Prostate gland (tissue), 2 donors: Measurements from ENCODE around the gene CTXND1. TPM values are rescaled to one million over a fixed set of nuclear protein-coding genes. Genes with fewer than 3 reads are reported as not detected.

ENCODE experiments used
- DNase-seq: peaks from one replicate; pipeline ENCODE4 v3.0.0-alpha.2; 2019; ENCODE audit warnings: low spot score
- H3K27ac ChIP-seq, 2 donors: fragments of 200-600 bp; sonication (generic); 2 replicates each; pipeline ENCODE4 v1.5.1; 2017 to 2019
- H3K27me3 ChIP-seq: fragments of 200-600 bp; sonication (generic); replicated peaks from 2 replicates; pipeline ENCODE4 v1.5.1; 2019; ENCODE audit not compliant: insufficient read depth
- H3K36me3 ChIP-seq, 2 donors: fragments of 200-600 bp; sonication (generic); 1 replicate in 1 of 2; 2 replicates in 1 of 2; pipeline versions ENCODE4 v1.5.1 to v1.8.1; 2017 to 2019
- H3K4me1 ChIP-seq: fragments of 200-600 bp; sonication (generic); replicated peaks from 2 replicates; pipeline ENCODE4 v1.5.1; 2019
- H3K4me3 ChIP-seq, 2 donors: fragments of 200-600 bp; sonication (generic); 2 replicates each; pipeline ENCODE4 v1.5.1; 2017 to 2019
- H3K9me3 ChIP-seq: fragments of 200-600 bp; sonication (generic); 2 replicates; pipeline ENCODE4 v1.5.1; 2017
- CTCF ChIP-seq, 4 experiments: fragments of 200-600 bp in 2 of 4; fragments of 450-650 bp in 2 of 4; sonication (generic) in 2 of 4; IDR thresholded peaks; 1 replicate in 3 of 4; 2 replicates in 1 of 4; pipeline ENCODE4 v1.5.1; 2016 to 2019; ENCODE audit warnings: antibody characterized with exemption in 4 of 4, mild to moderate bottlenecking in 2 of 4, moderate library complexity in 2 of 4
- POLR2A ChIP-seq: fragments of 450-650 bp; IDR thresholded peaks from one replicate; pipeline ENCODE4 v1.6.1; 2016; ENCODE audit warnings: antibody characterized with exemption, mild to moderate bottlenecking
- POLR2AphosphoS5 ChIP-seq: sonication (generic); formaldehyde crosslinking; IDR thresholded peaks from one replicate; pipeline ENCODE4 v1.6.1; 2017; ENCODE audit warnings: antibody characterized with exemption
- WGBS: methylation state at CpG from one replicate; pipeline ENCODE4 v1.1.5; 2018; 5-methylcytosine and 5-hydroxymethylcytosine counted together
- intact Hi-C: fragments of 100-400 bp; cut with DNase I; formaldehyde crosslinking; loops from one replicate; pipeline ENCODE4 v1.14.2; 2022
- total RNA-seq, 2 donors: library from RNA; depleted of rRNA; stranded (reverse); fragments of >200 nt; gene quantifications; one replicate each; pipeline ENCODE4 v1.1.0, GENCODE V29; 2016

The CTXND1 gene
- total RNA-seq, 2 donors from 2014 or later: 0.96 TPM; not detected in 1

GRCh38 chr15:80191897-80192595 is 60.0 kb downstream of the CTXND1 start:
- Histone ChIP-seq H3K4me3 (no peak overlapping the region), H3K27ac (no peak overlapping the region), H3K27me3 (no peaks in the 10 kb centered on the region), H3K36me3 (no peaks in the 10 kb centered on the region), H3K9me3 (no peaks in the 10 kb centered on the region), H3K4me1 (no peaks in the 10 kb centered on the region)
- TF ChIP-seq CTCF (IDR thresholded peaks at IDR 0.05): no peak
- no peak for TF ChIP-seq POLR2A
- no peak for TF ChIP-seq POLR2AphosphoS5
- DNase-seq: no peak
- intact Hi-C loops: no loop called here
- 86% methylated on average over 8 of the region's 8 CpGs for WGBS

GRCh38 chr15:80191198-80191597 is 60.8 kb downstream of the CTXND1 start:
- intact Hi-C loops: no loop called here
- Histone ChIP-seq H3K36me3 (no peaks in the 10 kb centered on the region), H3K9me3 (no peaks in the 10 kb centered on the region), H3K4me3 (no peak overlapping the region), H3K27ac (no peak overlapping the region), H3K27me3 (no peaks in the 10 kb centered on the region), H3K4me1 (no peaks in the 10 kb centered on the region)
- 87% methylated on average over 2 of the region's 2 CpGs for WGBS
- TF ChIP-seq POLR2A (no peak), CTCF (IDR thresholded peaks at IDR 0.05) (no peak), POLR2AphosphoS5 (no peak)
- no peak for DNase-seq

GRCh38 chr15:80188251-80188650 is 63.8 kb downstream of the CTXND1 start:
- WGBS: 89% methylated on average over 2 of the region's 2 CpGs
- no peaks in the 10 kb centered on the region for H3K4me1 ChIP-seq
- H3K4me3 ChIP-seq: no peak overlapping the region
- no peak for DNase-seq
- H3K36me3 ChIP-seq: no peaks in the 10 kb centered on the region
- TF ChIP-seq CTCF (IDR thresholded peaks at IDR 0.05): no peak
- no peak for TF ChIP-seq POLR2AphosphoS5
- TF ChIP-seq POLR2A: no peak
- H3K27me3 ChIP-seq: no peaks in the 10 kb centered on the region
- no peak overlapping the region for H3K27ac ChIP-seq
- intact Hi-C loops: no loop called here
- no peaks in the 10 kb centered on the region for H3K9me3 ChIP-seq

- Histone ChIP-seq H3K27me3 (no peaks in the 10 kb centered on the region), H3K4me1 (no peaks in the 10 kb centered on the region), H3K27ac (no peak overlapping the region), H3K9me3 (no peaks in the 10 kb centered on the region), H3K36me3 (no peaks in the 10 kb centered on the region), H3K4me3 (no peak overlapping the region)
- 96% methylated on average over 1 of the region's 1 CpG for WGBS
- DNase-seq: no peak
- intact Hi-C loops: no loop called here
- no peak for TF ChIP-seq POLR2A
- TF ChIP-seq POLR2AphosphoS5: no peak
- TF ChIP-seq CTCF (IDR thresholded peaks at IDR 0.05): no peak
These were observed 65.4 kb downstream of the CTXND1 start for GRCh38 chr15:80186597-80186996.

GRCh38 chr15:80186066-80186465 is 65.9 kb downstream of the CTXND1 start:
- H3K36me3 ChIP-seq: no peaks in the 10 kb centered on the region
- WGBS: 92% methylated on average over 7 of the region's 7 CpGs

More at GRCh38 chr15:80186066-80186465, 65.9 kb downstream of the CTXND1 start:
- no peak for DNase-seq
- TF ChIP-seq POLR2A (no peak), POLR2AphosphoS5 (no peak), CTCF (IDR thresholded peaks at IDR 0.05) (no peak)
- Histone ChIP-seq H3K4me3 (no peak overlapping the region), H3K4me1 (no peaks in the 10 kb centered on the region), H3K27ac (no peak overlapping the region), H3K9me3 (no peaks in the 10 kb centered on the region), H3K27me3 (no peaks in the 10 kb centered on the region)
- intact Hi-C loops: no loop called here
